Kasumi-1 (cell line): ENCODE data around the gene SYPL1.

Experiments used
- DNase-seq, 2 experiments: peaks; one replicate each; lab custom pipeline; 2025; lab: John Stamatoyannopoulos, UW

The SYPL1 gene

GRCh38 chr7:106050002-106050745 is 61.9 kb downstream of the SYPL1 start:
- peak; percentile 39 to 40 for DNase-seq

DNA sequence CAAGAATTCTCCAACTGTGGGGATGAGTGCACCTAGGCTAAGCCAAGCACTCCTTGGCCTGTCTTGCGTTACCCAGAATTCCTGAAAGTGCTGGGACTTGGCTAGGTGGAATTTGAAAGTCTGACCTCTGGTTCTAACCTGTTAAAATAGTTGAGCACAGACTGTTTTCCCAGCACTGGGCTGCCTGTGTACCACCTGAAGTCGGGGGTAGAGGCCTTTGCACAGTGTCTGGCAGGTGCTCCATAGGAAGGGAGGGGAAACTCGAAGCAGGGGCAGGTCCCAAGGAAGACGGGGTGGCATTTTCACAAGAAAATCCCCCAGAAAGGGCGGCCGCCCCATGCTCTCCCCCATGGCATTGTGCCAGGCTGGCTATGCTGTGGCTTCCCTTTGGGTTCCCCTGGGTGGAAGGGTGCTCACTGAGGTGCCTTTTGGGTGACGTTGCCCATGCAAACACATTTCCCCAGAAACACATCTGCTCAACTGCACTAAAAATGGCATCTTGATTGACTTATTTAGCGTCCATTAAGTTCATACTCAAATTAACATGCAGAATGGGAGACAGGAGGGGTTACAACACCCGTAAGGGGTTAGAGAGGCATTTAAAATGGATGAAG is 62.9 kb downstream of the SYPL1 start:
- DNase-seq: no peak

GRCh38 chr7:106048706-106049020 is 63.4 kb downstream of the SYPL1 start:
- DNase-seq: no peak

DNA sequence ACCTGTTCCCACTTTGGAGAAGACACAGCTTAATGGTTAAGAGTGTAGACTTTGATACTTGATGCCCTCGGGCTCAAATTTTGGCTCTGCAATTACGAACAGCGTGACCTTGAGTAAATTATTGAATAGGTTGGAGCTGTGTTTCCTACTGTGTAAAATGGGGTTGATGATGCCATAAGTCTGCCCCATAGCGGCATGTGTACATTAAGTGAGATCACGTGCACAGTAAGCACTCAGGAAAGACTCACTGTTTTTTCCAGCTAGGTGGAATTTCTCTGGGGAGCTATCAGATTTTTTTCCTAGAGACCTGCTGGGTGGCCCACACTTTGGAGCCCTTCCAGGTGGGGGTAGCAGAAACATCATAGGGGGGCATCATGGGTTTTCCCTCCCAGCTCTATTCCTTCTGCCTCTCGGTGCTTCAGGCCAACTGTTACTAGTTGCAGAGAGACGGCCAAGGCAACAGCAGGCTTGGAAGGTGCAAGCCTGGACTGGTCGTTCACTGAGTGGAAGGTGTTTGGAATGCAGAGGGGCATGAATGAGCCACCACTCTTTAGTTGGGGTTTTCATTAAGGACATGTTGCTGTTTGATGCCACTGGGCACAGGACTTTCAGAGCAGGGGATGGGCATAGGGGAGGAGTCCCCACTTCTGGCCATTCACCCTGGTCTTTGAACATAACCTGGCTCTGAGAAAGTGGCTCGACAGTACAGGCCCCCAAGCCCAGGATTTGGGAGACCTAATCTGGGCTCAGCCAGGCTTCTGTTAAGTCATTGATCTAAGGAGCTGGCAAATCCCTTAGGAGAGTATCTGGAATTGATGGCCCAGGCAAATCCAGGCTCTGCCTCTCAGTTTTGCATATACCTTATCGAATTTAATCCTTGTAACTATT is 64.0 kb downstream of the SYPL1 start:
- DNase-seq: no peak

GRCh38 chr7:106047184-106047583 is 64.9 kb downstream of the SYPL1 start:
- no peak for DNase-seq

DNA sequence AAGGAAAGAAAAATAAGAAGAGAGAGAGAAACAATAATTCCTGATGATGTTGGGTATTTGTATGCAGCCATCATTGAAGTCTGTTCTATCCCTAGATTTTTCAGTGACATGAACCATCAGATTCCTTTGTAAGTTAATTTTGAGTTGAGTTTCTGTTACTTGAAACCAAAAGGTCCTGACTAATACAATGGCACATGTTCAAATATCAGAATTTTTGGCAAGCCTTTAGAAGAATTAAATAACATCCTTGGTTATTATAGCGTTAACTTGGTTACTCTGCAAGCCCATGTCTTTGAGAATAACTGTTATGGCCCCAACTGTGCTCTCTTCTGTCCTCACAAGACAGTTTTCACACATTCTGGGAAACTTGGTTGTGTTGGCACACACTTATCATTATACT is 66.5 kb downstream of the SYPL1 start:
- no peak for DNase-seq

GRCh38 chr7:106045139-106045538 is 67.0 kb downstream of the SYPL1 start:
- DNase-seq: no peak

GRCh38 chr7:106042196-106042611 is 69.9 kb downstream of the SYPL1 start:
- no peak for DNase-seq

- DNase-seq: peak; percentile 31 to 61
Measured at GRCh38 chr7:106041140-106041717, 70.9 kb downstream of the SYPL1 start.
